DND-41 (cell line): Measurements from ENCODE around the gene CTNNBL1.

Source experiments
- CTCF ChIP-seq: IDR thresholded peaks from 2 replicates; pipeline ENCODE4 v1.5.1; 2012; ENCODE audit warnings: borderline replicate concordance, low read length, moderate library complexity, mild to moderate bottlenecking; ENCODE audit not compliant: poor library complexity, severe bottlenecking; ENCODE audit errors: extremely low read depth
- EZH2 ChIP-seq: IDR thresholded peaks from 3 replicates; pipeline ENCODE4 v1.6.1; 2012; ENCODE audit warnings: borderline replicate concordance, low read depth, mild to moderate bottlenecking, moderate library complexity, low read length, inconsistent platforms; ENCODE audit not compliant: severe bottlenecking

DNA sequence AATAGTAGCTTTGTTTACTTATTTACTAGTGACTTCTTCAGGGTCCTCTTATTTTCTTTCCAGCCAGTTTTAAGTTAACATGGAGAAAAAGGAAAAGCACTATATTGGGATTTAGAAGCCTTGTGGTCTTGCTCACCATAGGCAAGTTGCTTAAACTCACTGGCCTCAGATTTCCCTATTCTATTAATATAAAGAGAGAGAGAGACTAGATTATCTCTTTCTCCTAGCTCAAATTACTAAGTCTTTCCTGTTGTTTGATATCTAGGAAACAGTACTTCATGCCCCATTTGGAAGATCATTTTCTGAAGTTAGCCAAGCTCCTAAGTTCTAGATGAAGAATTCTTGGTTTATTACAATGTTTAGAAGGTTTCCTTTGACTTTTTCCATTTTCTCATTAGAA, 32.5 kb downstream of the CTNNBL1 start:
- TF ChIP-seq CTCF: no peak
- no peak for TF ChIP-seq EZH2
